Esophagus mucosa (tissue), 1 donor: Measurements from ENCODE around the gene GTF3C1. TPM values are rescaled to one million over a fixed set of nuclear protein-coding genes. Genes with fewer than 3 reads are reported as not detected.

ENCODE experiments used
- ATAC-seq: fragments of 200-7000 bp; cut with Tn5 transposase; one replicate; pipeline ENCODE4 v1.9.1; 2020
- total RNA-seq: library from RNA; stranded (reverse); gene quantifications from one replicate; pipeline ENCODE4 v1.2.4, GENCODE V29; 2023
- donor health status: DM: yes; HTN: yes; CAD: no.

GTF3C1 gene
- total RNA-seq, 1 donor from 2014 or later = 103 TPM

GRCh38 chr16:27515874-27516353, 33.8 kb downstream of the GTF3C1 start:
- ATAC-seq = peak; percentile 72

DNA sequence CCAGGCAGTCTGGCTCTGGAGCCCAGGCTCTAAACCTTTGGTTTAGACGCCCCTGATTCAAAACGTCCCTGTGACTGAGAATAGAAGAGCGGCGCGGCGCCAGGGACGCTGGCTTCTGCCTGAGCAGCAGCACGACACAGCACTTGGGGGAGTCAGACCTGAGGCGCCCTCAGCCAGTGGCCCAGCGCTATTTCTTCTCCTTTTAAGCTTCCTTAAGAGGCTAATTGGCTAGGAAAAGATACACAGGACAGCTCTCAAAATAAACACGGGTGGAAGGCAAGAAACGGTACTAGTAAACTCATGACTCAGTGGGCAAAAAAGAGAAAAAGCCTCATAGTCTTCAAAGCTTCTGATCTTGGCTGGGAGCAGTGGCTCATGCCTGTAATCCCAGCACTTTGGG, 34.9 kb downstream of the GTF3C1 start:
- no peak for ATAC-seq

GRCh38 chr16:27511657-27512448, 37.9 kb downstream of the GTF3C1 start:
- ATAC-seq = no peak

DNA sequence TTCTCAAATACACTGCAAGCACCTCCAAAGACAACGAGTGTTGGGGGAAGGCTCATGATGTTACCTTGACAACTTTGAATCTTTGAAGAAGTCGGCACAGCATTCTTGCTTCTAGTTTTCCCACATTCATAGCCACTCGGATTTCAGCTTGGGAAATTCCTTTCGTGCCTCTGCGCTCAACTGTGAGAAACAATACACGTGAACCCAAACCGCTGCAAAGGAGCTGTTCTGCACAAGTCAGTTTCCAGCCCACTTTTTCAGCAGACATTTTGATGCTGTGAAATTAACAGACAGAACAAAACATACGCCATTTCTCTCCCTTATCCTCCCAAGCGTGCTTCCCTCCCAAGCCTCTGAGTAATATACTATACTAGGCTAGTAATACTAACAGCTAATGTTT, 41.2 kb downstream of the GTF3C1 start:
- no peak for ATAC-seq

DNA sequence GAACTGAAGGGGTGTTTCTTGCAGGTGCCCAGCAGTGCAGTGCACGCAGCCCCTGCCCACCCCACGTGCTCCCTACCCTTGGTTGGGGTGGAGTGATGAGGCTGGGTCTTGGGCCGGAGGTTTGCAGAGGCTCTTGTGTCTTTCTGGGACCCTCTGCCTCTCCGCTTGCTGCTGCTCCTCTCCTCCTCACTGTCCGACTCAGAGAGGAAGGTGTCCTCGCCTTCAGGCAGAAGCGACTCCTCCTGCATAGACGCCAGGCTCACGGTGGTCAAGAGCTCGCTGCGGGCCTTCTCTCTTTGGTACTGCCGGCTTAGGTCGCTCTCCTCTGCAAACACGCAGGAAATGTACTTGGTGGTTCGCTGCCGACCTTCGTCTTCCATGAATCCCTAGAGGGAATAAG, 42.9 kb downstream of the GTF3C1 start:
- no peak for ATAC-seq

DNA sequence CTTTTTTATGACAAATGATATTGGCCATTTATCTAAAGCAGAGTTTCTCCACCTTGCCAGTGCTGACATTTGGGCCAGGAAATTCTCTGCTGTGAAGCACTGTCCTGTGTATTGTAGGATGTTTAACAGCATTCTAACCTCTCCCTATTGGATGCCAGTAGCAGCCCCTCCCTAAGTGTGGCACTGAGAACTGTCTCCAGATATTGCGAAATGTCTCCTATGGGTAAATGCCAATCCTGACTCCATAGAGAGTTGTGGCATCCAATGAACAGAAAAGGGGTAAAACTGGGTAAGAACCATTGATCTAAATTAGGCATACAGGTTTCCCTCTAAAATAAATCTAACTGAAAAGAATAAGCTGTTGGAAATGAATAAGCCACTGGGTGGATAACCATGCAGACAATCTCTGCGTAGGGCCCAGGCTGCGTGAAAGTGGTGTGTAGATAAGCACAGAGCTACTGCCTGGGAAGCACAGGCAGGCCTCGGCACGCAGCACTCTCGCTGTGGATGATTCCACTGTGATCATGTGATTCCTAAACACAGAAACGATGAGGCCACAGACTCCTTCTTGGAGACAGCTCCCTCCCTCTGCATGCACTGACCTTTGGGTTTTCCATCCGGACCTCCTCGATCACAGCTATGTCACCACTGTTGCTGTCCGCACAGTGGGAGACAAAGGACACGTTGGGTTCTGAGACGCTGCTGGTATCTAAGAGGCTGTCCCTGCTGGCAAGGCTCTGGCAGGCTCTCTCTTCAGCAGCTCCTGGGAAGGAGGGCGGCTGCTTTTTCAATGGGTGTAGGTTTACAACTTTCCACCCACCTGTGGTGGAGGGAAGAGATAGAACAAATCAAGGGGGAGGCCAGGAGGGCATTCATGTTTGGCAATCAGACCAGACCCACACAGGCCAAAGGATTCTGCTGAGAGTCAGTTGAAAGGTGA, 44.1 kb downstream of the GTF3C1 start:
- ATAC-seq = peak; percentile 84

- ATAC-seq = no peak
Observed at GRCh38 chr16:27503662-27504061, 46.1 kb downstream of the GTF3C1 start.

DNA sequence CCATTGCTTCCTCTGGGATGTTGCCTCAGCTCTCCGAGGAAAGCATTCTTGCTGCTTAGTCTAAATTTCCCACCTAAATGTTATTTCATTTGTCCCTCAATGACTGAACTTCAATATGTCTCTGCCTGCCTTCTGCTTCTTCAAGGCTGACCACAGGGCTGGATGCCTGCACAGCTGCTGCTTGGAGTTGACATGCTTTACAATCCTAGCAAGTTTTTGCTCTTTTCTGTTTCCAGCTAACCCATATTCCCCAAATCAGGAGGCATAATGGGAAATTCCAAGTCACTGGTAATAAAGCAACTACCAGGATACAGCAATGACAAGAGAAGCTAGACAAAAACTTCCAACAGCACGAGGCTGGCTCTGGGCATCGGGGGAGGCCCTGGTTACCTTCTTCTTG, 48.9 kb downstream of the GTF3C1 start:
- no peak for ATAC-seq

DNA sequence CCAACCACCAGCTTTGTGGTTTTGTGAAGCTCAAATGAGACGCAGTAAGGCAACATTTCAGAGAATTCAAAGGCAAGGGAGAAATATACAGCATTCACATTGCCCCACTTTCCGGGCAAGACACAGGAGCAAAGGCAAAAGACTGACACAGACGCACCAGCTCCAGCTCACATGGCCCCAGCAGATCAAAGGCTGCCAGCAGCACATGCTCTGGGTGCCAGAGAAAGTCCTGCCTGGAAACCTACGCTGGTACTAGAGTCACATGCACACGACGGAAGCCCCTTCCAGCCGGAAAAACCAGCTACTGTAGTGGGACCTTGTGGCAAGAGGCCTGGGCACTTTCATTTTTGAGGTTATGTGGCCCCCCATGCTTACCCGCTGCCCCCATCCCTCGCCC, 50.1 kb downstream of the GTF3C1 start:
- no peak for ATAC-seq

DNA sequence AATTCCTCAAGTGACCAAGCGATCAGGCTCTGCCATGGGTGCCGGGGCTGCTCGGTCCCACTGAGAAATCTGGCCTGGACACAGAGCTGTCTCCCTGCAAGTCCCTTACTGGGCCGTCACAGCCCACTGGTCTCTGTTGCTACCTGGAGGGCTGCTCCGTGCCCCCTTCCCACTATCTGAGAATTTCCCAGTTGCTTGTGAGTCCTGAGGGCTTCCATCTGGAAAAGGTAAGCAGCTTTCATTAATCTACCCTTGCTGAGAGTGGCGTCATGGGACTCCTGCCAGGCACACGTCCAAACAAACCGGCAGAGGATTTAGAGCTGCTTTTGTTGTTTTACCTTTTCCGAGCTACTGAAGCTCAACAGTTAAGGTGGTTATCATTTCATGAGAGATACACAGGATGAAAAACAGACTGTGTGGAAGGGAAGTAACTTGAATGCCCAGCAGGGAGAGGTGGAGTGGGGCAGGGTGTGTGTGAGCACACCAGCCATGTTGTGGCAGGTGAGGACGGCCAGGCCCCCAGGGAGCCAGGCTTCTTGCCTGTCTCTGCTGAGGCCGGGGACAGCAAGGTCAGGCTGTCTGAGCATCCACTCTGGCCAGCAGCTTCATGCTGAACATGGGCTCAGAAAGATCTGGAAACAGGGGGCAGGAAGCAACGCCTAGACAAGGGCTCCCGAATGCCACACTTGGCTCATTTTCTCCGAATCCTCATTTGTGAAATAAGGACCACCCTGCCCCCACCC, 50.6 kb downstream of the GTF3C1 start:
- no peak for ATAC-seq

GRCh38 chr16:27498031-27498825, 51.5 kb downstream of the GTF3C1 start:
- ATAC-seq = no peak

DNA sequence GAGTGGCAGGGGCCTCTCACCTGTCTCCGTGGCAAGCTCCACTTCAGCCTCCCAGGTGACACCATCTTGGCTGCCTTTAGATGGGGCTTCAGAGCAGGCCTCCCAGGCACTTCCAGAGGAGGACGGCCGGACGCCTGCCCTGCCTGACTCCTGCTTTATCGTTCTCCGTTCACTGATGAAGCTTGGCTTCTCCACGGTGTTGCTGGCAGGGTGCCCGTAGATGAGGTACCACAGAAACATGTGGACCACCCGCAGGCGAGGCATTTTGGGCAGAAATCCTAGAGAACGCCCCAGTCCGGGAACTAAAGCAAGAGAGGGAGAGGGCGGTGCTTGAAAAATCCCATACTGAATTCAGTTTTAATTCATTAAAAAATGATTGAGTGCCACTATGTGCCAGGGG, 54.5 kb downstream of the GTF3C1 start:
- ATAC-seq = no peak

DNA sequence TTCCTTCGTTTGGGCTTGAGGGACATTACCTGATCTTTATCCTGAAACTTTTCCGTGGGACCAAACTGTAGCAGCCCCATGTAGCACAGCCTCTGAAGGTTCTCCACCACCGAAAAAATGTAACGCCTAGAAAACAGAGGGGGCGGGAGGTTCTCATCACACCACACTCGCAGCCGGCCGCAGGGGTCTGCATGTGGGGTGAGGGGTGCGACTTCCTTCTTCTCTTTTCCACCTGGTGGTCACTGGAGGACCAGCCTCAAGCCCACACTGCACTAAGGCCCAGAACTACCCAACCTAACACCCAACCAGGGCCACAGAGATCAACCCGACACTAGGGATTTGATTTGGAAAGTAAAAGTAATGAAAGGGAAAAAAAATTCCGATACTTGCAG, 57.1 kb downstream of the GTF3C1 start:
- ATAC-seq = no peak

- ATAC-seq = no peak
Observed at GRCh38 chr16:27491894-27492587, 57.7 kb downstream of the GTF3C1 start.

GRCh38 chr16:27489906-27490305, 59.8 kb downstream of the GTF3C1 start:
- ATAC-seq = no peak

GRCh38 chr16:27489421-27489820, 60.3 kb downstream of the GTF3C1 start:
- no peak for ATAC-seq

- ATAC-seq = no peak
Observed at GRCh38 chr16:27486760-27487159, 63.0 kb downstream of the GTF3C1 start.

- no peak for ATAC-seq
Observed at GRCh38 chr16:27486344-27486743, 63.4 kb downstream of the GTF3C1 start.

DNA sequence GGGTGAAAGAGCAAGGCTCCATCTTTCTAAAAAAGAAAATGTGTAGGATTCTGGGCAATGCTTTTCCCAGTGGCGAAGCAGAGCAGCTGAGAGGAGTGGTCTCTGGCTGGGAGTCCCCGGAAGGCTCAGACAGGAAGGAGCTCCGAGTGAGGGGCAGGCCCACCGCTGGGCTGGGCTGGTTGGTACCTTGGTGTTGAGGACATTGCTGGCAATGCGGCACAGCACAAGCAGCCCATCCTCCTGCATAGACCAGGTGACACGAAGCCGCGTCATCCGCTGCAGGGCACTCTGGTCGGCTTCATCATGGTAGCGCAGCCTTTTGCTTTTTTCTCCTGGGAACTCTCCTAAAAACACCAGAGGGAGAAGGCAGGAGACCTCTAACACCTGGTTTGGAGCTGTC, 63.9 kb downstream of the GTF3C1 start:
- no peak for ATAC-seq

- no peak for ATAC-seq
Observed at GRCh38 chr16:27485126-27485525, 64.6 kb downstream of the GTF3C1 start.

DNA sequence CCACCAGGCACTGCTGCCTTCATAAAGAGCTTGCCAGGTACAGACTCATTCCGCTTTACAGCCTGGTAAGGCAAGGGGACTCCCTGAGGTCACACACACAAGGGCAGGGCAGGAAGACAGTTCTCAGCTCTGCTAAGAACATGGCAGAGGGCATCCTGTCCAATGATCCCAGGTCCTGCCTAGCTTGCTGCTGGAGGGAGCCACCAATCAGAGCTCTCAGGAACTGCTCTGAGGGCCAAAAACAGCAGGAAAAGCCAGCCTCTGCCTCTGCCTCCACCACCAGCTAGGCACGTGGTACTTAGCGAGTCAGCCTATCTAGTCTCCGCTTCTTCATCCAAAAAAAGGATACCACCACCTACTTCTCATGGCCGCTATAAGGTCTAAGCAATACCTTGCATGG, 66.1 kb downstream of the GTF3C1 start:
- ATAC-seq = peak; percentile 28

DNA sequence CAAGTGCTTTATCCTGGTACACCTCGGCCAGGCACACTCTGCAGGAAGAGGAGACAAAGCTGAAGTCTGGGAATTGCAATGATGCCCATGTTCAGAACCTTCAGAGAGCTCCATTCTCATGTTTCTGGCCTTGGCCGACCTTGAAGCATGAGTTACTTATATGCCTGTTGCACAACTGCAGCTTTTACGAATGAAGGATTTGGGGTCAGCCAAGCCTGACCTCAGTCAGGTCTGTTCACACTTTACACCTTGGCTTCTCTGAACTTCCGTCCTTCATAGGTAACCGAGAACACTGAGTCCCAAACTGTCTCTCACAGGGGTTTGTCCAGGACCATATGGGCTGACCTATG, 66.7 kb downstream of the GTF3C1 start:
- no peak for ATAC-seq
